Stimulated activated naive CD8-positive, alpha-beta T cell treated with anti-CD3 and anti-CD28 coated beads, Interleukin-15, amount 100 ng/mL, for 72 hours (primary cell): Measurements from ENCODE around the gene DCUN1D1.

Experiments
- ATAC-seq: fragments of 150-1000 bp; cut with Tn5 transposase; 2 replicates; pipeline ENCODE4 v1.10.0; 2021; ENCODE audit warnings: mild to moderate bottlenecking, moderate library complexity
- DNase-seq, 2 donors: peaks; one replicate each; pipeline ENCODE4 v3.0.0; 2021 to 2022
- H3K27ac Mint-ChIP-seq, 2 donors: one replicate each; pipeline ENCODE4 v1.8.0; 2022; ENCODE audit warnings: mild to moderate bottlenecking in 2 of 2, mixed read lengths in 2 of 2, moderate library complexity in 2 of 2
- H3K27me3 Mint-ChIP-seq: one replicate; pipeline ENCODE4 v1.8.0; 2022; ENCODE audit warnings: mixed read lengths
- H3K4me1 Mint-ChIP-seq: one replicate; pipeline ENCODE4 v1.8.0; 2022; ENCODE audit warnings: mild to moderate bottlenecking, mixed read lengths
- H3K4me3 Mint-ChIP-seq, 2 donors: one replicate each; pipeline ENCODE4 v1.8.0; 2022; ENCODE audit warnings: mild to moderate bottlenecking in 2 of 2, mixed read lengths in 2 of 2, moderate library complexity in 1 of 2
- H3K9me3 Mint-ChIP-seq, 2 donors: one replicate each; pipeline ENCODE4 v1.8.0; 2022; ENCODE audit warnings: mixed read lengths in 2 of 2

Gene DCUN1D1

GRCh38 chr3:182959474-182960350, 20.6 kb downstream of the DCUN1D1 start:
- H3K27me3 Mint-ChIP-seq: no peaks in the 10 kb centered on the region
- H3K4me3 Mint-ChIP-seq: no peak overlapping the region
- ATAC-seq (no peak), DNase-seq (no peak)
- H3K4me1 Mint-ChIP-seq: no peaks in the 10 kb centered on the region
- H3K9me3 Mint-ChIP-seq: no peaks in the 10 kb centered on the region
- H3K27ac Mint-ChIP-seq: peak overlapping the region in 1 of 2 donors; percentile 19

- H3K9me3 Mint-ChIP-seq: no peaks in the 10 kb centered on the region
- no peak overlapping the region for H3K4me3 Mint-ChIP-seq
- no peak for DNase-seq
- peak overlapping the region in 1 of 2 donors; percentile 76 for H3K27ac Mint-ChIP-seq
- H3K27me3 Mint-ChIP-seq: no peaks in the 10 kb centered on the region
- H3K4me1 Mint-ChIP-seq: no peaks in the 10 kb centered on the region
- no peak for ATAC-seq
Measured at GRCh38 chr3:182957676-182958266, 22.6 kb downstream of the DCUN1D1 start.

GRCh38 chr3:182957226-182957625, 23.1 kb downstream of the DCUN1D1 start:
- DNase-seq: no peak
- no peaks in the 10 kb centered on the region for H3K27me3 Mint-ChIP-seq
- H3K27ac Mint-ChIP-seq: peak overlapping the region in 1 of 2 donors; percentile 38
- no peak for ATAC-seq
- no peaks in the 10 kb centered on the region for H3K9me3 Mint-ChIP-seq
- no peak overlapping the region for H3K4me3 Mint-ChIP-seq
- no peaks in the 10 kb centered on the region for H3K4me1 Mint-ChIP-seq

- Mint-ChIP-seq H3K4me1 (no peaks in the 10 kb centered on the region), H3K27ac (no peak overlapping the region), H3K27me3 (no peaks in the 10 kb centered on the region), H3K4me3 (no peak overlapping the region), H3K9me3 (no peaks in the 10 kb centered on the region)
- no peak for DNase-seq
- no peak for ATAC-seq
Measured at GRCh38 chr3:182954553-182955235, 25.6 kb downstream of the DCUN1D1 start.

GRCh38 chr3:182949688-182950087, 30.6 kb downstream of the DCUN1D1 start:
- Mint-ChIP-seq H3K4me1 (no peaks in the 10 kb centered on the region), H3K27ac (no peak overlapping the region), H3K27me3 (no peaks in the 10 kb centered on the region), H3K4me3 (no peak overlapping the region), H3K9me3 (no peaks in the 10 kb centered on the region)
- ATAC-seq (no peak), DNase-seq (no peak)

GRCh38 chr3:182948305-182948704, 32.0 kb downstream of the DCUN1D1 start:
- ATAC-seq (no peak), DNase-seq (no peak)
- no peak overlapping the region for H3K4me3 Mint-ChIP-seq
- no peaks in the 10 kb centered on the region for H3K4me1 Mint-ChIP-seq
- H3K9me3 Mint-ChIP-seq: no peaks in the 10 kb centered on the region
- H3K27ac Mint-ChIP-seq: no peak overlapping the region
- no peaks in the 10 kb centered on the region for H3K27me3 Mint-ChIP-seq

- ATAC-seq (peak; percentile 78), DNase-seq (no peak)
- no peaks in the 10 kb centered on the region for H3K9me3 Mint-ChIP-seq
- no peaks in the 10 kb centered on the region for H3K27me3 Mint-ChIP-seq
- no peak overlapping the region for H3K4me3 Mint-ChIP-seq
- no peak overlapping the region for H3K27ac Mint-ChIP-seq
- no peaks in the 10 kb centered on the region for H3K4me1 Mint-ChIP-seq
Measured at GRCh38 chr3:182947888-182948287, 32.5 kb downstream of the DCUN1D1 start.

GRCh38 chr3:182941719-182942118, 38.6 kb downstream of the DCUN1D1 start:
- Mint-ChIP-seq H3K27me3 (no peaks in the 10 kb centered on the region), H3K27ac (peak overlapping the region in 1 of 2 donors; percentile 27), H3K9me3 (no peaks in the 10 kb centered on the region), H3K4me3 (no peak overlapping the region), H3K4me1 (peaks cover 17% of the 10 kb centered on the region)
- DNase-seq (no peak), ATAC-seq (no peak)

GRCh38 chr3:182940266-182940808, 40.0 kb downstream of the DCUN1D1 start:
- peak overlapping the region in 1 of 2 donors; percentile 59 for H3K27ac Mint-ChIP-seq
- H3K4me3 Mint-ChIP-seq: no peak overlapping the region
- no peaks in the 10 kb centered on the region for H3K27me3 Mint-ChIP-seq
- no peaks in the 10 kb centered on the region for H3K9me3 Mint-ChIP-seq
- DNase-seq (no peak), ATAC-seq (peak; percentile 20)
- peaks cover 17% of the 10 kb centered on the region for H3K4me1 Mint-ChIP-seq

GRCh38 chr3:182937293-182938051, 42.9 kb downstream of the DCUN1D1 start:
- no peaks in the 10 kb centered on the region for H3K9me3 Mint-ChIP-seq
- DNase-seq (no peak), ATAC-seq (no peak)
- H3K27ac Mint-ChIP-seq: no peak overlapping the region
- no peak overlapping the region for H3K4me3 Mint-ChIP-seq
- peaks cover 17% of the 10 kb centered on the region for H3K4me1 Mint-ChIP-seq
- H3K27me3 Mint-ChIP-seq: no peaks in the 10 kb centered on the region

GRCh38 chr3:182936918-182937285, 43.4 kb downstream of the DCUN1D1 start:
- DNase-seq: no peak
- Mint-ChIP-seq H3K4me1 (peaks cover 17% of the 10 kb centered on the region), H3K27ac (no peak overlapping the region), H3K27me3 (no peaks in the 10 kb centered on the region), H3K9me3 (peaks cover 4 to 6% of the 10 kb centered on the region in 2 donors), H3K4me3 (no peak overlapping the region)
- no peak for ATAC-seq

GRCh38 chr3:182936239-182936917, 44.0 kb downstream of the DCUN1D1 start:
- Mint-ChIP-seq H3K27me3 (no peaks in the 10 kb centered on the region), H3K4me3 (no peak overlapping the region), H3K4me1 (peaks cover 17% of the 10 kb centered on the region), H3K27ac (no peak overlapping the region), H3K9me3 (peaks cover 5 to 8% of the 10 kb centered on the region in 2 donors)
- no peak for ATAC-seq
- DNase-seq: no peak

GRCh38 chr3:182935803-182936202, 44.5 kb downstream of the DCUN1D1 start:
- peak overlapping the region in 1 of 2 donors; percentile 4 for H3K27ac Mint-ChIP-seq
- ATAC-seq: no peak
- H3K4me3 Mint-ChIP-seq: no peak overlapping the region

GRCh38 chr3:182925944-182926337, 54.4 kb downstream of the DCUN1D1 start:
- no peak for DNase-seq
- no peaks in the 10 kb centered on the region for H3K27me3 Mint-ChIP-seq
- peaks cover 6% of the 10 kb centered on the region for H3K4me1 Mint-ChIP-seq
- H3K4me3 Mint-ChIP-seq: no peak overlapping the region
- peaks cover 9 to 23% of the 10 kb centered on the region in 2 donors for H3K9me3 Mint-ChIP-seq
- ATAC-seq: no peak
- peak overlapping the region in 1 of 2 donors; percentile 29 for H3K27ac Mint-ChIP-seq

More at GRCh38 chr3:182935803-182936202, 44.5 kb downstream of the DCUN1D1 start:
- Mint-ChIP-seq H3K27me3 (no peaks in the 10 kb centered on the region), H3K9me3 (peaks cover 5 to 8% of the 10 kb centered on the region in 2 donors), H3K4me1 (peaks cover 16% of the 10 kb centered on the region)
- no peak for DNase-seq
